ENCODE data around the gene CLCN1. TPM values are rescaled to one million over a fixed set of nuclear protein-coding genes. Genes with fewer than 3 reads are reported as not detected.

CLCN1 gene
- total and polyA plus RNA-seq, 2 of the 8 experiments (the other 6 are each of a cell fraction or from before 2014, with no cell fraction given) = 0.36 to 0.41 TPM

GRCh38 chr7:143334244-143334643 lies 18.3 kb downstream of the CLCN1 start:
- no peak for DNase-seq (ENCODE audit: low read depth in 1 of 2, low spot score in 2 of 2)
- no peak overlapping the region for H2AFZ ChIP-seq (ENCODE audit: low read length)
- no peaks in the 10 kb centered on the region for H3K79me1 ChIP-seq (ENCODE audit: low read depth, low read length)
- no peak overlapping the region for H3K4me2 ChIP-seq (ENCODE audit: insufficient read depth in 1 of 2, low read depth in 2 of 2, low read length in 2 of 2)
- no peak overlapping the region for H4K8ac ChIP-seq (ENCODE audit: extremely low read depth, insufficient read depth, low read length)
- no peak overlapping the region for H2BK5ac ChIP-seq (ENCODE audit: low read depth, low read length)
- no peak overlapping the region for H3K14ac ChIP-seq (ENCODE audit: insufficient read length)
- H3K23ac ChIP-seq (ENCODE audit: insufficient read length) = no peak overlapping the region
- POLR2A ChIA-PET (ENCODE audit: partially characterized antibody) = interaction anchor here (1.1 to 1.2 kb wide), 2 partner anchors 50 to 69 kb away, joined by 3 to 4 read pairs; no protein-coding TSS in a partner anchor
- H4K91ac ChIP-seq (replicated peaks; ENCODE audit: insufficient read length, low read length) = no peak overlapping the region
- H4K20me1 ChIP-seq (replicated peaks in 1 of 2; ENCODE audit: control insufficient read depth in 1 of 2, insufficient read depth in 2 of 2, low read length in 2 of 2) = no peaks in the 10 kb centered on the region
- 82% methylated on average over 1 of the region's 1 CpG; no CpG with 5 or more reads in 1 of the 2 experiments for WGBS, 2 experiments (ENCODE audit: extremely low coverage in 1 of 2, insufficient coverage in 1 of 2, insufficient read length in 1 of 2, insufficient replicate concordance in 2 of 2, low coverage in 1 of 2, low lambda C conversion rate in 2 of 2, missing lambda C conversion rate in 1 of 2)
- H3K23me2 ChIP-seq (ENCODE audit: low read depth, low read length) = no peaks in the 10 kb centered on the region
- no peak overlapping the region for H3K4me3 ChIP-seq (ENCODE audit: extremely low read depth in 1 of 4, insufficient read depth in 2 of 4, low read depth in 3 of 4, low read length in 4 of 4)
- no peaks in the 10 kb centered on the region for H3K4me1 ChIP-seq (replicated peaks in 1 of 4; ENCODE audit: control insufficient read depth in 3 of 4, insufficient read depth in 4 of 4, low read length in 3 of 4)
- no peak overlapping the region for H2BK120ac ChIP-seq (replicated peaks; ENCODE audit: low read depth, low read length)
- CTCF ChIA-PET (ENCODE audit: partially characterized antibody) = interaction anchor here (0.9 to 4.0 kb wide), 4 partner anchors 9 to 83 kb away, joined by 3 to 26 read pairs (median 5); no protein-coding TSS in a partner anchor
- no peak overlapping the region for H4K5ac ChIP-seq (ENCODE audit: insufficient read length, low read depth, low read length)
- no peak overlapping the region for H2BK20ac ChIP-seq (ENCODE audit: low read length)
- H3K36me3 ChIP-seq (ENCODE audit: control insufficient read depth in 2 of 4, insufficient read depth in 4 of 4, low read length in 3 of 4) = no peaks in the 10 kb centered on the region
- no peak overlapping the region for H2AK5ac ChIP-seq (ENCODE audit: low read depth, low read length)
- no peak overlapping the region for H3K27ac ChIP-seq (ENCODE audit: low read depth, low read length)
- H2BK15ac ChIP-seq (ENCODE audit: low read length) = no peak overlapping the region
- H3K79me2 ChIP-seq (ENCODE audit: control insufficient read depth in 1 of 2, insufficient read depth in 2 of 2, low read length in 2 of 2) = no peaks in the 10 kb centered on the region
- no peaks in the 10 kb centered on the region for H3K27me3 ChIP-seq (replicated peaks in 1 of 4; ENCODE audit: control insufficient read depth in 3 of 4, extremely low read depth in 1 of 4, insufficient read depth in 3 of 4, low read length in 3 of 4)
- H3K9me3 ChIP-seq (ENCODE audit: insufficient read depth in 2 of 2, low read depth in 1 of 2, low read length in 1 of 2) = no peaks in the 10 kb centered on the region
- no peak overlapping the region for H2BK12ac ChIP-seq (ENCODE audit: low read depth, low read length)
- H3K56ac ChIP-seq (replicated peaks; ENCODE audit: insufficient read length, low read depth, low read length) = no peak overlapping the region
- FAIRE-seq = no peak
- H3K9ac ChIP-seq (replicated peaks in 1 of 4; ENCODE audit: extremely low read depth in 1 of 4, low read depth in 3 of 4, low read length in 3 of 4) = no peak overlapping the region
- H3K4ac ChIP-seq (replicated peaks; ENCODE audit: insufficient read length, low read depth, low read length) = no peak overlapping the region
- no peak overlapping the region for H3K18ac ChIP-seq (ENCODE audit: extremely low read depth, low read length)
- TF ChIP-seq PHF8 (conservative IDR thresholded peaks at IDR 0.05; ENCODE audit: low read depth, low read length) = no peak
- no peak for TF ChIP-seq CREB1 (IDR thresholded peaks at IDR 0.05)
